NK-92 treated with Interleukin-12 subunit alpha and Interleukin-12 subunit beta, amount 100 ng/mL, for 24 hours (cell line): ENCODE measurements around the gene PPP1R3G.
"Not testable (repeated sequence)": the region's sequence is repeated elsewhere in the genome, so short reads cannot be mapped to it uniquely, and the experiment has no call there.

Experiments used
- DNase-seq: peaks from one replicate; lab custom pipeline; 2025; lab: John Stamatoyannopoulos, UW

PPP1R3G gene

GRCh38 chr6:5120011-5120410 lies 34.9 kb downstream of the PPP1R3G start:
- no peak for DNase-seq

GRCh38 chr6:5120543-5120942 lies 35.4 kb downstream of the PPP1R3G start:
- not testable (repeated sequence) for DNase-seq

GRCh38 chr6:5121479-5121878 lies 36.3 kb downstream of the PPP1R3G start:
- DNase-seq = no peak

GRCh38 chr6:5121956-5122355 lies 36.8 kb downstream of the PPP1R3G start:
- DNase-seq = no peak

- no peak for DNase-seq
Observed at GRCh38 chr6:5122504-5123112, 37.5 kb downstream of the PPP1R3G start.

- no peak for DNase-seq
Observed at GRCh38 chr6:5123296-5124143, 38.4 kb downstream of the PPP1R3G start.

GRCh38 chr6:5124526-5124925 lies 39.4 kb downstream of the PPP1R3G start:
- no peak for DNase-seq

- no peak for DNase-seq
Observed at GRCh38 chr6:5125152-5126006, 40.2 kb downstream of the PPP1R3G start.

GRCh38 chr6:5126214-5126613 lies 41.1 kb downstream of the PPP1R3G start:
- no peak for DNase-seq

- no peak for DNase-seq
Observed at GRCh38 chr6:5127106-5127687, 42.1 kb downstream of the PPP1R3G start.

- no peak for DNase-seq
Observed at GRCh38 chr6:5128351-5128750, 43.2 kb downstream of the PPP1R3G start.

GRCh38 chr6:5130135-5130866 lies 45.2 kb downstream of the PPP1R3G start:
- DNase-seq = no peak

GRCh38 chr6:5132731-5133130 lies 47.6 kb downstream of the PPP1R3G start:
- no peak for DNase-seq

- DNase-seq = no peak
Observed at GRCh38 chr6:5133943-5134342, 48.8 kb downstream of the PPP1R3G start.

- no peak for DNase-seq
Observed at GRCh38 chr6:5135788-5136376, 50.7 kb downstream of the PPP1R3G start.

- no peak for DNase-seq
Observed at GRCh38 chr6:5136851-5137250, 51.7 kb downstream of the PPP1R3G start.
